ENCODE results near the gene CENPS. TPM values are rescaled to one million over a fixed set of nuclear protein-coding genes. Genes with fewer than 3 reads are reported as not detected.
A peak's percentile ranks its signal among the peaks of the same experiment; 100 is the strongest.

Gene CENPS
- total and polyA plus RNA-seq, 9 of the 15 experiments (the other 6 are each of a cell fraction or from before 2014, with no cell fraction given), result 10.2 to 36.0 (median 26.0) TPM

- TF ChIP-seq TCF15 (CRISPR knock-in tag; IDR thresholded peaks at IDR 0.05) (no peak), POLR2G (IDR thresholded peaks at IDR 0.05; ENCODE audit: low read depth, low read length) (no peak), ZNF444 (CRISPR knock-in tag; IDR thresholded peaks at IDR 0.05) (no peak), HNRNPK (IDR thresholded peaks at IDR 0.05; ENCODE audit: low read depth, low read length, poor library complexity, severe bottlenecking) (no peak), HMG20A (CRISPR knock-in tag; conservative IDR thresholded peaks at IDR 0.05) (no peak), ADNP (tag; IDR thresholded peaks at IDR 0.05) (no peak), ZNF24 (IDR thresholded peaks at IDR 0.05) (no peak; the same call in 1 of the 2 replicates), POLR2AphosphoS2 (IDR thresholded peaks at IDR 0.05; ENCODE audit: low read length) (no peak), ZNF324 (CRISPR knock-in tag; IDR thresholded peaks at IDR 0.05) (no peak), ZFP1 (CRISPR knock-in tag; IDR thresholded peaks at IDR 0.05) (no peak), U2AF1 (optimal IDR thresholded peaks at IDR 0.05; ENCODE audit: low read depth, low read length) (no peak), BRCA1 (IDR thresholded peaks at IDR 0.05) (no peak), BRCA1 (CRISPR knock-in tag; IDR thresholded peaks at IDR 0.05) (no peak), CEBPZ (IDR thresholded peaks at IDR 0.05; ENCODE audit: borderline replicate concordance, low read depth, low read length) (no peak), GTF2B (IDR thresholded peaks at IDR 0.05; ENCODE audit: extremely low read depth, insufficient read length) (no peak), ZNF12 (CRISPR knock-in tag; IDR thresholded peaks at IDR 0.05) (0 out of 2 replicates have a peak, but pooled peaks have one; percentile 58), TBP (optimal IDR thresholded peaks at IDR 0.05; ENCODE audit: low read depth, low read length) (no peak), MED1 (CRISPR knock-in tag; IDR thresholded peaks at IDR 0.05; ENCODE audit: borderline replicate concordance) (no peak), RFX5 (IDR thresholded peaks at IDR 0.05; ENCODE audit: low read depth, low read length) (no peak)
- TF ChIP-seq, protein P1, sequence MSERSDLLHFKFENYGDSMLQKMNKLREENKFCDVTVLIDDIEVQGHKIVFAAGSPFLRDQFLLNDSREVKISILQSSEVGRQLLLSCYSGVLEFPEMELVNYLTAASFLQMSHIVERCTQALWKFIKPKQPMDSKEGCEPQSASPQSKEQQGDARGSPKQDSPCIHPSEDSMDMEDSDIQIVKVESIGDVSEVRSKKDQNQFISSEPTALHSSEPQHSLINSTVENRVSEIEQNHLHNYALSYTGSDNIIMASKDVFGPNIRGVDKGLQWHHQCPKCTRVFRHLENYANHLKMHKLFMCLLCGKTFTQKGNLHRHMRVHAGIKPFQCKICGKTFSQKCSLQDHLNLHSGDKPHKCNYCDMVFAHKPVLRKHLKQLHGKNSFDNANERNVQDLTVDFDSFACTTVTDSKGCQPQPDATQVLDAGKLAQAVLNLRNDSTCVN (CRISPR knock-in tag; IDR thresholded peaks at IDR 0.05), result no peak
- TF ChIP-seq, protein P2, sequence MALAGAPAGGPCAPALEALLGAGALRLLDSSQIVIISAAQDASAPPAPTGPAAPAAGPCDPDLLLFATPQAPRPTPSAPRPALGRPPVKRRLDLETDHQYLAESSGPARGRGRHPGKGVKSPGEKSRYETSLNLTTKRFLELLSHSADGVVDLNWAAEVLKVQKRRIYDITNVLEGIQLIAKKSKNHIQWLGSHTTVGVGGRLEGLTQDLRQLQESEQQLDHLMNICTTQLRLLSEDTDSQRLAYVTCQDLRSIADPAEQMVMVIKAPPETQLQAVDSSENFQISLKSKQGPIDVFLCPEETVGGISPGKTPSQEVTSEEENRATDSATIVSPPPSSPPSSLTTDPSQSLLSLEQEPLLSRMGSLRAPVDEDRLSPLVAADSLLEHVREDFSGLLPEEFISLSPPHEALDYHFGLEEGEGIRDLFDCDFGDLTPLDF (CRISPR knock-in tag; IDR thresholded peaks at IDR 0.05), result peak; percentile 39; the same call in 1 of the 2 replicates
Measured at GRCh38 chr1:10399444-10399941, 30.7 kb upstream of the CENPS start (continued).

All from K562 (cell line).